HG02943 (cell line): ENCODE data around the gene QDPR.
A peak's percentile ranks its signal among the peaks of the same experiment; 100 is the strongest.

ENCODE experiments used
- ATAC-seq: cut with Tn5 transposase; IDR thresholded peaks from one replicate; pipeline ENCODE4 v1.9.1; 2021; ENCODE audit warnings: mild to moderate bottlenecking, low read depth, moderate library complexity; ENCODE audit not compliant: unreplicated experiment

QDPR gene

GRCh38 chr4:17531538-17532285 is 19.8 kb upstream of the QDPR start:
- ATAC-seq = no peak

DNA sequence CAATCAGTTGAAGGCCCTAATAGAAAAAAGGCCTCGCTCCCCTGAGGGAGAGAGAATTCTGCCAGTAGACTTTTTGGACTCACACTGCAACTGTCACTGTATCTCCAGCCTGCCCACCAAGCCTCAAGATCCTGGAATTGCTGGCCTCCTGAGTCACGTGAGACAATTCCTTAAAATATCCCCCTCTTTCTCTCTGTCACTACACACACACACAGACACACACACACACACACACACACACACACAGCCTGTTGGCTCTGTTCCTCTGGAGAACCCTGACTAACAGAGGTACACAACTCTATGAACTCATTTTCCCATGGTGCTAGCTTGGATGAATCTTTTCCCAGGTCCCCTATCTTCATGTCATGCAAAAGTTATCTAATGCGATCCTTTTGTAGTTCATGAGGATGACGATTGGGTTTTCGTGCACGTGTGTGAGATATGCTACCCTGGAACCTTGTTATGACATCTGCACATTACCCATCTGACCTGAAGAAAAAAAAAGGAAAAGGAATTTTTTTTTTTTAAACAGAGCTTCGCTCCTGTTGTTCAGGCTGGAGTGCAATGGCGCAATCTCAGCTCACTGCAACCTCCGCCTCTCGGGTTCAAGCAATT is 16.8 kb upstream of the QDPR start:
- ATAC-seq = no peak

- ATAC-seq = no peak
Observed at GRCh38 chr4:17526695-17527477, 15.0 kb upstream of the QDPR start.

GRCh38 chr4:17523662-17524061 is 11.8 kb upstream of the QDPR start:
- no peak for ATAC-seq

GRCh38 chr4:17521595-17521994 is 9.7 kb upstream of the QDPR start:
- ATAC-seq = no peak

- no peak for ATAC-seq
Observed at GRCh38 chr4:17517664-17518063, 5.8 kb upstream of the QDPR start.

DNA sequence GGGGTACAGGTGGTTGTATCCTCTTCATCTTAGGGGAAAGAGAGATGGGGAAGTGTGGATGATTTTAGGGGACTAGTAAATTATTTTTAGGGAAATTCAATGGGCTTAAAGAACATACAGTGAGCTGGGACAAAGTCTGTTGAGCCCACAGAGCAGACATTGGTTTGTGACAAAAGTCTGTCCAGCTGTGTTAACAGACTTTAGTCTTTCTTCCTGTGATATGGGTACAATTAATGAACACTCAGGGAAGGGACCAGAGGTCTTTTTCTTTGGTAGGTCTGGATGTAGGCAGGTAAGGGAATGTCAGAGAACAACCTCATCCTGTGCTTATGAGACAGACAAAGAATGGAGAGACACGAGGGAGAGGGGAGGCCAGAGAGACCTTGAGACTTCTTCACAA is 5.1 kb upstream of the QDPR start:
- ATAC-seq = no peak

GRCh38 chr4:17515445-17516407 is 3.8 kb upstream of the QDPR start:
- no peak for ATAC-seq

DNA sequence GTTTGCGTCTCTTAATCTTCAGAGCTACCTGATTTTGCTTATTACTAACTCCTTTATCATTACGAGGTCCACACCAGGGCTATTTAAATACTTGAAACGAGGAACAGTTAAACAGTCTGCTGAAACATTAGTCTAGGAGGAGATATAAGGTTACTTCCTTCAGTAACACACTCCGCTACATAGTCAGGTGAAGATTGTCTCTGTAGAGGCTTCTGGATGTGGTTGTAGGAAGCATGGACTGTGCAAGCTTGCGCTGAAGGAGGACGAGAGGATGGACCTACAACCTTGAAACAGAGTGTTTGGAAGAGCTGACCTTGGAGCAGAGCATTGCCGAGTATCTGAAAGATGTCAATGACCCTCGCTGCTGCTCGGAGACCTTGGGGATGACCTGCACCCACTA is 3.0 kb upstream of the QDPR start, which contains the start of gene CLRN2:
TSS of gene CLRN2 (plus strand) at position 301 of the 400 bp plus-strand sequence. CDS start 102 bp downstream, outside the sequence.
- ATAC-seq = no peak

DNA sequence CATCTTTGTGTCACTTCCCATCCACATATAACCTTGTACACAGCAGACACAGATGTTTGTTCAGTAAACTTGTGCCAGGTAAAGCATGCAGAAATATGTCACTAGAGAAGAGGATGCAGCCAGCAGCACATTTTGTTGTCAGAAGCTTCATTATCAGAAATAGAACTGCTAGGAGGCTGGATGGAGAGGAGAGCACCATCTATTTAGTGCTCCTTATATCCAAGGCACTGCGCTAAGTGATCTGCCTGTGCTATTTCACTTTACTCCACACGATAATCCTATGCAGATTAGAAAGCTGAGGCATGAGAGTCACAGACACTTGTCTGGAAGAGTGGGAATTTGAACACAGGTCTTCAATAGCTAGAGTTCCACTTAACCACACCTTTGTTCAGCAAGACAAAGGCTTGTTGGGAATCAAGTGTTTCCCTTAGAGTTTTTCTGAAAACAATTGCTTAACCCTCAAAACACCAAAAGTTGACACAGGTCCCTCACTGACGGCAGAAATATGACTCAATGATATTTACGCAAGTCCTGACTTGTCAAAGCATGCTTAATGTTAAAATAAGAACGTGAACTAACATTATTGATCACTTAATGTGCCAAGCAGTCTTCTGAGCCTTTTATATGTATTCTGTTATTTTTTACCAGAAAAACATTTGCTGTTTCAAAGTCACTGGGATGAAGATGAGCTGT is 1.2 kb upstream of the QDPR start:
- no peak for ATAC-seq

DNA sequence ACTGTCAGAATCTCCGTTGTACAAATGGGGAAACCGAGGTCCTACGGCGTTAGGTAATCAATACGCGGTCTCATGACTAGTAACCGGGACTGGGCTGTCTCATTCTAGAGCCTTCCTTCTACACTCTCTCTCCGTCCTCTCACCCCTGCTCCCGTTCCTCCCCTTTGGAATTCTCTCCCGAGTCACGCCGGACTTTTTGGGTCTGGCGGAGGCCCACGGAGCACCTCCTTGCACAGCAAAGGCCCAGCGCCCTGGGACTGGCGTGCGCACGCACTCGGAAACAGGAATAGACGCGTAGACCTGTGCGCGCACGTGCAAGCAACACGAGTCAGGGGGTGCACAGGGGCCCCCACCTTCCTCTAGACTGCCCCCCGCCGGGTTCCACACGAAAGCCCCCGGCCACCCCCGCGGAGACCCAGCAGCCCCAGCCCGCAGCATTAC is 361 bp downstream of the QDPR start:
- peak; percentile 53 for ATAC-seq

GRCh38 chr4:17511051-17511450 is 839 bp downstream of the QDPR start:
- no peak for ATAC-seq

DNA sequence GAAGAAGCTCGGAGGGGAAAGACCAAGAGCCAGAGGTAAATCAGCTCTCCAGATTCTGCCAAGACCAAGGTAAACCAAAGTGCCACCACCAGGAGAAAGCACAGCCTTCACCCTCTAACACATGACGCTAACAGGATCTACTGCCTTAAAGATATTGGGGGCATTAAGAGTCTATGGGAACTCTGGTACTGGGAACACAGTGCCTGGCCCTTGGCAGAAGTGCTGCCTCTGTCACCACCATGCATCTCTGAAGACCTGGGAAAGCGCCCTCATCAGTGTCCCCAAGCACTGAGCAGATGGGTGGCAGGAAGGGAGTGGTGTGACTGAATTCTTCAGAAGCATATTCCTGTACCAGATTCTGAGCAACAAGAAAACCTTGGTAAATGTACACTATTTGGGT is 1.3 kb downstream of the QDPR start:
- no peak for ATAC-seq

DNA sequence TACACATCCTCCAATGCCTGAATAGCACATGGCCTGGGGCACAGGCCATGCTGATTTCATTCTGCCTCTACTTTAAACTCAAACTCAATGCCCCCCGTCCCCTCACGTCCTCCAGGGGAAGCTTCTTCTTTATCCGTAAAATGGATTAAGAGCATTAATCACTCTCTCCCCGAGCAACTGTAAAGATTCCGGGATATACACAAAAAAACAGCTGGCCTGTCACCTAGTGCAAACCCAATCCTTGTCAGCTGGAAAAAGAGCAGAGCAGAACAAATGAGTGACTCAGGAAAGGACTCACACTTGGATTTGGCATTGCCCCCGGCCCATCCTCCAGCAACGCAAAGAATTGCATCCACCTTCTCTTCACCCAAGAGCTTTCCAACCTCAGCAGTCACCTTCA is 7.8 kb downstream of the QDPR start:
- no peak for ATAC-seq

- ATAC-seq = no peak
Observed at GRCh38 chr4:17502756-17503155, 9.1 kb downstream of the QDPR start.

DNA sequence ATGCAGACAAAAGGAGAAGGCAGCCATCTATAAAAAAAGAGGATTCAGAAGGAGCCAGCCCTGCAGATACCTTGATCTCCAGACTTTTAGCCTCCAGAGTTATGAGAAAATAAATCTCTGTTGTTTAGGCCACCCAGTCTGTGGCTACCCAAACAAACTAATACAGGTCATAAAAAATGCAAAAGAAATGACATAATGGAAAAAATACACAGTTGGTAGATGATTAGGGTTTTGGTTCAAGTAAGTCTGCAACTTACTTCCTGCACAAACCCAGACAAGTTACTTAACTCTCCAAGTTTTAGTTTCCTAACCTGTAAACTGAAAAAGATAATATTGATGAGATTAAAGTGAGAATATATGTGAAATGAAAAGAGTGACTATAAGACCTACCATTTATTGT is 11.3 kb downstream of the QDPR start:
- no peak for ATAC-seq

GRCh38 chr4:17497890-17498523 is 13.9 kb downstream of the QDPR start:
- no peak for ATAC-seq

DNA sequence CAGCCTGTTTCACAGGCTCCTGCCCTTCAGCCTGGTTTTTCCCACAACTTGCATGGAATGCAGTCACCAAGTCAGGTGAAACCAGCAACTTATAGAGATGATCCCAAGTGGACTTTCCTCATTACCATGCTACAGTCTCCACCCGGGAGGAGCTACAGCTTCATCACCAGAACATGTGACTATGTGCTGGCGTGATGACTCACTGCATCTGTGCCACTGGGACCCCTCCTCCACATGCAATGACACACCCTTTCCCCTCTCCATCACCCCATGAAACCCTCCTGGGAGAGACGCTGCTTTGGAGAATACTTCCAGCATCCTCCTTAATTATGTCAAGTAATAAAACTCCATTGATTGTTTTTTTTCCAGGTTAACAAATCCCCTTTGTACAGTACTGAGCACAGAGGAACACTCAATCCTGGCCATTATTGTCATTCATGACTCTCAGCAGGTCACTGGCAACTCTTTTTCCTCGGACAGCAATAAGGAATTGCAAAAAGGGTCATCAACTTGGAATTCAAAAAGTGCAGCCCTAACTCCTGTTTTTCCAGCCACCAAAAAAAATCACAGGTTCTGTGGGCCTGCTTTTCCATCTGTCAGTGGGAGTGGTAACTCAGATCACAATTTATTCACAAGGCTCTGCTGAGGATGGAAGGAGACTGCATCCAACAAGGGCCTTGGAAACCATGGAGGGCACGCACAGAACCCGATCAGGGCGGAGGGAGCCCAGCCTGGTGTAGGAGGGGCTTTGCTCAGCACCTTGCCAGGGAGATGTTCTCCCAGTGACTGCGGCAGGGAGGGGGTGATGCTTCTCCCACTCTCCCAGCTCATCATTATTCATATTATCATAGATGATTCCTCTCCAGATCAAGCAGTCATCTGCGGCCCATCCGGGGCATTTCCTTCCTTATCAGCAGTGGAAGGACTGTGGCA is 17.4 kb downstream of the QDPR start:
- no peak for ATAC-seq
